ENCODE results near the gene LINGO3. TPM values are rescaled to one million over a fixed set of nuclear protein-coding genes. Genes with fewer than 3 reads are reported as not detected.

The LINGO3 gene
- total and polyA plus RNA-seq, 10 of the 15 experiments (the other 5 are each of a cell fraction or from before 2014, with no cell fraction given), result 0.09 to 2.0 (median 0.40) TPM; not detected in 5

GRCh38 chr19:2343289-2343982 is 35.5 kb upstream of the LINGO3 start:
- 92% methylated on average over 31 of the region's 31 CpGs for WGBS (ENCODE audit: insufficient coverage, insufficient replicate concordance, low lambda C conversion rate, missing lambda C conversion rate)
- no peaks in the 10 kb centered on the region for H4K20me1 ChIP-seq (ENCODE audit: control insufficient read depth, insufficient read depth)
- H3K4me3 ChIP-seq, result no peak overlapping the region
- no peaks in the 10 kb centered on the region for H3K4me1 ChIP-seq (ENCODE audit: control insufficient read depth, insufficient read depth, low read length)
- H3K27me3 ChIP-seq (replicated peaks in 1 of 2; ENCODE audit: control insufficient read depth in 2 of 2, insufficient read depth in 2 of 2, low read length in 1 of 2), result no peaks in the 10 kb centered on the region
- ChIA-PET CTCF (no interaction called here), POLR2A (no interaction called here), RAD21 (ENCODE audit: unreplicated experiment) (no interaction called here), SMC1A (ENCODE audit: uncharacterized antibody, unreplicated experiment) (no interaction called here)
- peaks cover 0 to 6% of the 10 kb centered on the region in 2 experiments; a peak in 2 of 4 replicates for H3K36me3 ChIP-seq (ENCODE audit: control insufficient read depth in 2 of 2, insufficient read depth in 2 of 2, low read length in 1 of 2)
- intact Hi-C loops (cut with micrococcal nuclease; ENCODE audit: unreplicated experiment), result no loop called here
- no peak overlapping the region for H3K9ac ChIP-seq (ENCODE audit: control insufficient read depth, insufficient read depth, low read length)
- FAIRE-seq (no peak), ATAC-seq (no peak), DNase-seq (ENCODE audit: low read depth, low spot score) (no peak)
- no peak overlapping the region for H3K27ac ChIP-seq (ENCODE audit: control insufficient read depth, insufficient read depth)
- no peaks in the 10 kb centered on the region for H3K79me2 ChIP-seq (ENCODE audit: control insufficient read depth, insufficient read depth, low read length)
- BruUV-seq (replicated peaks), result no TSS peak
- in situ Hi-C loops (cut with MboI), result no loop called here
- H3K4me2 ChIP-seq (ENCODE audit: control insufficient read depth, insufficient read depth), result no peak overlapping the region
- H2AFZ ChIP-seq (ENCODE audit: control insufficient read depth, low read depth, low read length), result no peak overlapping the region
- TF ChIP-seq, protein P1, sequence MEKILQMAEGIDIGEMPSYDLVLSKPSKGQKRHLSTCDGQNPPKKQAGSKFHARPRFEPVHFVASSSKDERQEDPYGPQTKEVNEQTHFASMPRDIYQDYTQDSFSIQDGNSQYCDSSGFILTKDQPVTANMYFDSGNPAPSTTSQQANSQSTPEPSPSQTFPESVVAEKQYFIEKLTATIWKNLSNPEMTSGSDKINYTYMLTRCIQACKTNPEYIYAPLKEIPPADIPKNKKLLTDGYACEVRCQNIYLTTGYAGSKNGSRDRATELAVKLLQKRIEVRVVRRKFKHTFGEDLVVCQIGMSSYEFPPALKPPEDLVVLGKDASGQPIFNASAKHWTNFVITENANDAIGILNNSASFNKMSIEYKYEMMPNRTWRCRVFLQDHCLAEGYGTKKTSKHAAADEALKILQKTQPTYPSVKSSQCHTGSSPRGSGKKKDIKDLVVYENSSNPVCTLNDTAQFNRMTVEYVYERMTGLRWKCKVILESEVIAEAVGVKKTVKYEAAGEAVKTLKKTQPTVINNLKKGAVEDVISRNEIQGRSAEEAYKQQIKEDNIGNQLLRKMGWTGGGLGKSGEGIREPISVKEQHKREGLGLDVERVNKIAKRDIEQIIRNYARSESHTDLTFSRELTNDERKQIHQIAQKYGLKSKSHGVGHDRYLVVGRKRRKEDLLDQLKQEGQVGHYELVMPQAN (conservative IDR thresholded peaks at IDR 0.05), result no peak
- TF ChIP-seq PKNOX1 (IDR thresholded peaks at IDR 0.05) (no peak), SMAD1 (IDR thresholded peaks at IDR 0.05; ENCODE audit: low read depth, partially characterized antibody) (no peak), STAT1 (conservative IDR thresholded peaks at IDR 0.05) (no peak), RAD51 (IDR thresholded peaks at IDR 0.05) (no peak), NR2C2 (IDR thresholded peaks at IDR 0.05; ENCODE audit: borderline replicate concordance, control insufficient read depth, insufficient read length, low read depth) (no peak), IRF4 (IDR thresholded peaks at IDR 0.05; ENCODE audit: low read depth, low read length) (no peak), POLR2AphosphoS5 (IDR thresholded peaks at IDR 0.05; ENCODE audit: low read length) (no peak), ESRRA (IDR thresholded peaks at IDR 0.05; ENCODE audit: low read length) (no peak), BMI1 (IDR thresholded peaks at IDR 0.05; ENCODE audit: borderline replicate concordance) (no peak), SUPT20H (IDR thresholded peaks at IDR 0.05; ENCODE audit: borderline replicate concordance, control insufficient read depth, low read depth, low read length) (no peak), WRNIP1 (IDR thresholded peaks at IDR 0.05; ENCODE audit: borderline replicate concordance, low read depth, low read length) (no peak), LARP7 (IDR thresholded peaks at IDR 0.05) (no peak), EGR1 (IDR thresholded peaks at IDR 0.05; ENCODE audit: borderline replicate concordance in 1 of 2, low read depth in 2 of 2, low read length in 2 of 2) (no peak), RB1 (IDR thresholded peaks at IDR 0.05; ENCODE audit: borderline replicate concordance) (no peak), FOXM1 (IDR thresholded peaks at IDR 0.05; ENCODE audit: low read depth, low read length) (no peak), ZBED1 (IDR thresholded peaks at IDR 0.05; ENCODE audit: borderline replicate concordance) (no peak), BACH1 (IDR thresholded peaks at IDR 0.05; ENCODE audit: borderline replicate concordance) (no peak)
- TF ChIP-seq, protein P2, sequence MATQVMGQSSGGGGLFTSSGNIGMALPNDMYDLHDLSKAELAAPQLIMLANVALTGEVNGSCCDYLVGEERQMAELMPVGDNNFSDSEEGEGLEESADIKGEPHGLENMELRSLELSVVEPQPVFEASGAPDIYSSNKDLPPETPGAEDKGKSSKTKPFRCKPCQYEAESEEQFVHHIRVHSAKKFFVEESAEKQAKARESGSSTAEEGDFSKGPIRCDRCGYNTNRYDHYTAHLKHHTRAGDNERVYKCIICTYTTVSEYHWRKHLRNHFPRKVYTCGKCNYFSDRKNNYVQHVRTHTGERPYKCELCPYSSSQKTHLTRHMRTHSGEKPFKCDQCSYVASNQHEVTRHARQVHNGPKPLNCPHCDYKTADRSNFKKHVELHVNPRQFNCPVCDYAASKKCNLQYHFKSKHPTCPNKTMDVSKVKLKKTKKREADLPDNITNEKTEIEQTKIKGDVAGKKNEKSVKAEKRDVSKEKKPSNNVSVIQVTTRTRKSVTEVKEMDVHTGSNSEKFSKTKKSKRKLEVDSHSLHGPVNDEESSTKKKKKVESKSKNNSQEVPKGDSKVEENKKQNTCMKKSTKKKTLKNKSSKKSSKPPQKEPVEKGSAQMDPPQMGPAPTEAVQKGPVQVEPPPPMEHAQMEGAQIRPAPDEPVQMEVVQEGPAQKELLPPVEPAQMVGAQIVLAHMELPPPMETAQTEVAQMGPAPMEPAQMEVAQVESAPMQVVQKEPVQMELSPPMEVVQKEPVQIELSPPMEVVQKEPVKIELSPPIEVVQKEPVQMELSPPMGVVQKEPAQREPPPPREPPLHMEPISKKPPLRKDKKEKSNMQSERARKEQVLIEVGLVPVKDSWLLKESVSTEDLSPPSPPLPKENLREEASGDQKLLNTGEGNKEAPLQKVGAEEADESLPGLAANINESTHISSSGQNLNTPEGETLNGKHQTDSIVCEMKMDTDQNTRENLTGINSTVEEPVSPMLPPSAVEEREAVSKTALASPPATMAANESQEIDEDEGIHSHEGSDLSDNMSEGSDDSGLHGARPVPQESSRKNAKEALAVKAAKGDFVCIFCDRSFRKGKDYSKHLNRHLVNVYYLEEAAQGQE (IDR thresholded peaks at IDR 0.05; ENCODE audit: low read depth, low read length), result no peak
- H3K9me3 ChIP-seq (replicated peaks; ENCODE audit: control insufficient read depth, insufficient read depth, low read length), result no peaks in the 10 kb centered on the region

All from GM12878 (cell line).